A673 (cell line): Measurements from ENCODE around the gene TTC28.

Experiments used
- EZH2 ChIP-seq: fragments of 200-600 bp; sonication (generic); IDR thresholded peaks from 2 replicates; pipeline ENCODE4 v1.6.1; 2017; ENCODE audit warnings: borderline replicate concordance, low read depth, mild to moderate bottlenecking, mixed read lengths, antibody characterized with exemption, low read length; ENCODE audit not compliant: poor library complexity, severe bottlenecking
- TF ChIP-seq, protein P1 (sequence below): fragments of 300-800, 200-600 bp; sonication (generic); conservative IDR thresholded peaks from 2 replicates; pipeline ENCODE4 v1.5.1; 2017; ENCODE audit warnings: low read depth, mild to moderate bottlenecking, antibody characterized with exemption, low read length, moderate library complexity, mixed read lengths

- TF ChIP-seq, protein P1, sequence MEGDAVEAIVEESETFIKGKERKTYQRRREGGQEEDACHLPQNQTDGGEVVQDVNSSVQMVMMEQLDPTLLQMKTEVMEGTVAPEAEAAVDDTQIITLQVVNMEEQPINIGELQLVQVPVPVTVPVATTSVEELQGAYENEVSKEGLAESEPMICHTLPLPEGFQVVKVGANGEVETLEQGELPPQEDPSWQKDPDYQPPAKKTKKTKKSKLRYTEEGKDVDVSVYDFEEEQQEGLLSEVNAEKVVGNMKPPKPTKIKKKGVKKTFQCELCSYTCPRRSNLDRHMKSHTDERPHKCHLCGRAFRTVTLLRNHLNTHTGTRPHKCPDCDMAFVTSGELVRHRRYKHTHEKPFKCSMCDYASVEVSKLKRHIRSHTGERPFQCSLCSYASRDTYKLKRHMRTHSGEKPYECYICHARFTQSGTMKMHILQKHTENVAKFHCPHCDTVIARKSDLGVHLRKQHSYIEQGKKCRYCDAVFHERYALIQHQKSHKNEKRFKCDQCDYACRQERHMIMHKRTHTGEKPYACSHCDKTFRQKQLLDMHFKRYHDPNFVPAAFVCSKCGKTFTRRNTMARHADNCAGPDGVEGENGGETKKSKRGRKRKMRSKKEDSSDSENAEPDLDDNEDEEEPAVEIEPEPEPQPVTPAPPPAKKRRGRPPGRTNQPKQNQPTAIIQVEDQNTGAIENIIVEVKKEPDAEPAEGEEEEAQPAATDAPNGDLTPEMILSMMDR = no peak
- TF ChIP-seq EZH2 = no peak
Measured at GRCh38 chr22:27996981-27997380, 682.7 kb downstream of the TTC28 start.
